ENCODE results near the gene KIAA1755.

The KIAA1755 gene

GRCh38 chr20:38179846-38180245 lies 80.7 kb downstream of the KIAA1755 start:
- DNase-seq (ENCODE audit: low read depth): no peak

GRCh38 chr20:38178581-38178980 lies 82.0 kb downstream of the KIAA1755 start:
- DNase-seq (ENCODE audit: low read depth): no peak

- DNase-seq (ENCODE audit: low read depth): no peak
These were observed 82.5 kb downstream of the KIAA1755 start for GRCh38 chr20:38178065-38178491.

GRCh38 chr20:38177201-38177600 lies 83.3 kb downstream of the KIAA1755 start:
- DNase-seq (ENCODE audit: low read depth): no peak

- DNase-seq (ENCODE audit: low read depth): no peak
These were observed 85.0 kb downstream of the KIAA1755 start for GRCh38 chr20:38175304-38176180.

GRCh38 chr20:38173237-38174156 lies 87.0 kb downstream of the KIAA1755 start:
- DNase-seq (ENCODE audit: low read depth): no peak

- no peak for DNase-seq (ENCODE audit: low read depth)
These were observed 88.1 kb downstream of the KIAA1755 start for GRCh38 chr20:38172408-38172807.

- DNase-seq (ENCODE audit: low read depth): no peak
These were observed 88.9 kb downstream of the KIAA1755 start for GRCh38 chr20:38171675-38172043.

GRCh38 chr20:38170826-38171674 lies 89.5 kb downstream of the KIAA1755 start:
- DNase-seq (ENCODE audit: low read depth): no peak

- no peak for DNase-seq (ENCODE audit: low read depth)
These were observed 90.2 kb downstream of the KIAA1755 start for GRCh38 chr20:38170219-38170825.

GRCh38 chr20:38169636-38170193 lies 90.8 kb downstream of the KIAA1755 start:
- no peak for DNase-seq (ENCODE audit: low read depth)

GRCh38 chr20:38168791-38169589 lies 91.5 kb downstream of the KIAA1755 start:
- DNase-seq (ENCODE audit: low read depth): no peak

GRCh38 chr20:38167851-38168760 lies 92.4 kb downstream of the KIAA1755 start:
- DNase-seq (ENCODE audit: low read depth): no peak

GRCh38 chr20:38167328-38167850 lies 93.1 kb downstream of the KIAA1755 start:
- no peak for DNase-seq (ENCODE audit: low read depth)

GRCh38 chr20:38166703-38167233 lies 93.8 kb downstream of the KIAA1755 start:
- DNase-seq (ENCODE audit: low read depth): no peak

- DNase-seq (ENCODE audit: low read depth): no peak
These were observed 94.4 kb downstream of the KIAA1755 start for GRCh38 chr20:38165966-38166702.

GRCh38 chr20:38165089-38165965 lies 95.2 kb downstream of the KIAA1755 start, which contains the start of gene TGM2:
TSS of gene TGM2 (minus strand) at chr20:38165270. CDS start at chr20:38165198, 72 bp downstream.
- DNase-seq (ENCODE audit: low read depth): no peak

Measured in activated gamma-delta T cell treated with anti-CD3 and anti-CD28 coated beads, Interleukin-2, amount 50 U/mL, for 16 hours (primary cell).